Activated T-cell treated with anti-CD3 and anti-CD28 coated beads, Interleukin-2, amount 50 U/mL, for 24 hours (primary cell): ENCODE data around the gene ATP6V1E1.
A peak's percentile ranks its signal among the peaks of the same experiment; 100 is the strongest.
"Not testable (repeated sequence)": the region's sequence is repeated elsewhere in the genome, so short reads cannot be mapped to it uniquely, and the experiment has no call there.

Experiments
- DNase-seq: peaks from one replicate; pipeline ENCODE4 v3.0.0-alpha.2; 2020
- H3K27ac Mint-ChIP-seq: 2 replicates; pipeline ENCODE4 v1.8.0; 2020; ENCODE audit warnings: mild to moderate bottlenecking, mixed read lengths
- H3K27me3 Mint-ChIP-seq: 2 replicates; pipeline ENCODE4 v1.8.0; 2020; ENCODE audit warnings: mixed read lengths
- H3K36me3 Mint-ChIP-seq: 2 replicates; pipeline ENCODE4 v1.8.0; 2020; ENCODE audit warnings: low read depth, mixed read lengths
- H3K4me1 Mint-ChIP-seq: 2 replicates; pipeline ENCODE4 v1.8.0; 2020; ENCODE audit warnings: low read depth, mixed read lengths
- H3K4me3 Mint-ChIP-seq: 2 replicates; pipeline ENCODE4 v1.8.0; 2020; ENCODE audit warnings: mild to moderate bottlenecking, moderate library complexity, mixed read lengths
- H3K9me3 Mint-ChIP-seq: 2 replicates; pipeline ENCODE4 v1.8.0; 2020; ENCODE audit warnings: mixed read lengths

Gene ATP6V1E1

DNA sequence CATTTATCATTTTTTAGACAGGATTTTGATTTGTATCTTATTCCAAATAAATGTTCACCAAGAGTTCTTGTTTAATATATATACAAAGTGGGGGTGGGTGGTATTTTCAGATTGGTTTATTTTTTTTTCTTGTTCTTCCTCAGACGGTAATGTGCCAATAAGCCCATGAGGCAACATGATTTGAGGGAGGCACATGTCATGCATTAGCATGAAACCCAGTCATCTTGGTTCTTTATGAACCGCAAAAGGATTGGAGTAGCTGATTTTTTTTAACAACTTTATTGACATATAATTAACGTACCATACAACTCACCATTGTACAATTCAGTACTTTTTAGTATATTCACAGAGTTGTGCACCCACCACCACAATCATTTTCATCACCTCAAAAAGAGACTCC, 12.7 kb upstream of the ATP6V1E1 start:
- H3K4me3 Mint-ChIP-seq, result peak overlapping the region; percentile 29
- no peaks in the 10 kb centered on the region for H3K27me3 Mint-ChIP-seq
- peaks cover 57% of the 10 kb centered on the region for H3K36me3 Mint-ChIP-seq
- no peaks in the 10 kb centered on the region for H3K9me3 Mint-ChIP-seq
- H3K4me1 Mint-ChIP-seq, result peaks cover 30% of the 10 kb centered on the region
- H3K27ac Mint-ChIP-seq, result peak overlapping the region; percentile 44
- DNase-seq, result no peak

DNA sequence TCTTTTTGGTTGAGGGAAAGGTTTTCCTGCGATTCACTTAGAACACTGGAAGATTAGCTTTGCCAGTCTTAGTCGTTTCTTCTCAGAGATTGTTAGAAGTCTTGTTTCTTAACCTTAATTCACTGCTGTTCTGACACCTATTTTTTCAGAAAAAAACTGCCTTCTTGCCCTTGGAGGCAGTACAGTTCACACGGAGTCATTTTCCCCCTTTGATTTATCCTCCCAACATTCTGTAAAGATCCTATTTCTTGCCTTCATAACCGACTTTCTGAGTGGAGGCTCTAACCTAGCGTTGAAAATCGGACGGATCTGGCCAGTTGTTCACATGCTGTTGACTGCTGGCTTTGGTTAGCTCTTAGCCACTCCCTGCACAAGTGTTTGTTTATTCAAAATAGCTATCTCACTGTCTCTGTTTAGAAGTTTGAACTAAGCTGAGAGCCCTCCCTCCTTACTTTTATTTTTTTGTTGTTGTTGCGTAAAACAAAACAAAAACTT, 10.7 kb upstream of the ATP6V1E1 start:
- Mint-ChIP-seq H3K36me3 (peaks cover 49% of the 10 kb centered on the region), H3K4me1 (peaks cover 29% of the 10 kb centered on the region), H3K9me3 (no peaks in the 10 kb centered on the region), H3K27ac (peak overlapping the region; percentile 97), H3K27me3 (no peaks in the 10 kb centered on the region), H3K4me3 (peak overlapping the region; percentile 87)
- no peak for DNase-seq

DNA sequence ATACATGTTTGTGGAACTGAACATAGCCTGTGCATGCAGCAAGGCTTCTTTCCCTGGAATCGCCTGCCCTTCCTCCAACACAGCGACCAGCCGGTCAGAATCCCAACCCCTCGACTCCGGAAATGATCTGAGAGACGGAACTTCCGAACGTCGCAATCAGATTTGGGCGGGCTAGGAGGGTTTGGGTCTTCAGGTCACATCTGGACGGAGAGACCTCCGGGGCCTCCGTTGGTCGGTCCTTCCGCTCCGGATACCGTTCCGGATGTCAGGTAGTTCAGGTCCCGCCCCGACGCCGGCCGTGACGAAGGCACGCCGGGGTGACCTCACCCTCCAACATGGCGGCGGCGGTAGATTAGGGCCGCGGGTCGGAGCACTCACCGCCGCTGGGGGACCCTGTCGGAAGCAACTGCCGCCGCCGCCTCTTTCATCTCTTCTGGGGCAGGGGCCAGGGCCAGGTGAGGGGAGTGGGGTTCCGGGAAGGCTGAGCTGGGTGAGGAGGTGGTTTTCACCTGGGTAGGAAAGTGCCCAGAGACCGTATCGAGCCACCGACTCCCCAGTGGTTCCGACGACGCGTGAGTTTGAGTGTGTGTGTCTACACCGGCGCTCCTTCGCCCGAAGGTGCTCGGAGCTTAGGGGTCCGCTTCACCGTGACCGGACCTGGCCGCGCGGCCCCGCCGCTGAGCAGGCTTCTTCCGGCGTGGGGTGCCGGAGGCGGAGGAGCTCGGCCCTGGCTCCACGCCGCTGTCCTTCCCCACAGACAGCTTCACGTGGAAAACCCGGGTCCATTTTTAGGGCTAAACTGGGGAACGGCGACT, 10.1 kb upstream of the ATP6V1E1 start, which contains the start of gene BCL2L13:
Gene BCL2L13 (plus strand): TSS at position 326 of the 815 bp plus-strand sequence. CDS start 16,955 bp downstream, outside the sequence.
- H3K27ac Mint-ChIP-seq, result peak within 1 kb of the TSS; percentile 97
- DNase-seq, result peak; percentile 93
- no peaks in the 10 kb centered on the region for H3K9me3 Mint-ChIP-seq
- H3K36me3 Mint-ChIP-seq, result peaks cover 49% of the 10 kb centered on the region
- H3K4me1 Mint-ChIP-seq, result peaks cover 29% of the 10 kb centered on the region
- peak within 1 kb of the TSS; percentile 87 for H3K4me3 Mint-ChIP-seq
- H3K27me3 Mint-ChIP-seq, result no peaks in the 10 kb centered on the region

DNA sequence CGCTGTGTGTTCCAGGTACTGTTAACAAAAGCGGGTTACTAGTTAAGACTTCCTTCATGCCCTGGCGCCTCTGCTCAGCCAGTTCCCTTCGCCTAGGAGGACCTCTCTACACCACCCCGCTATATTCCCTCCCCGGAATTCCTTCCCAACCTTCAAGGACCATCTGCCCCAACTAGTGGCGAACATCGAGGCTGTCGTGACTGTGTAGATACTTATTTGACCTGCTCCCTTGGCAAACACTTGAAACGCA, 9.6 kb upstream of the ATP6V1E1 start:
- no peak for DNase-seq
- Mint-ChIP-seq H3K4me1 (peaks cover 29% of the 10 kb centered on the region), H3K4me3 (peak overlapping the region; percentile 87), H3K9me3 (no peaks in the 10 kb centered on the region), H3K36me3 (peaks cover 47% of the 10 kb centered on the region), H3K27ac (peak overlapping the region; percentile 97), H3K27me3 (no peaks in the 10 kb centered on the region)

DNA sequence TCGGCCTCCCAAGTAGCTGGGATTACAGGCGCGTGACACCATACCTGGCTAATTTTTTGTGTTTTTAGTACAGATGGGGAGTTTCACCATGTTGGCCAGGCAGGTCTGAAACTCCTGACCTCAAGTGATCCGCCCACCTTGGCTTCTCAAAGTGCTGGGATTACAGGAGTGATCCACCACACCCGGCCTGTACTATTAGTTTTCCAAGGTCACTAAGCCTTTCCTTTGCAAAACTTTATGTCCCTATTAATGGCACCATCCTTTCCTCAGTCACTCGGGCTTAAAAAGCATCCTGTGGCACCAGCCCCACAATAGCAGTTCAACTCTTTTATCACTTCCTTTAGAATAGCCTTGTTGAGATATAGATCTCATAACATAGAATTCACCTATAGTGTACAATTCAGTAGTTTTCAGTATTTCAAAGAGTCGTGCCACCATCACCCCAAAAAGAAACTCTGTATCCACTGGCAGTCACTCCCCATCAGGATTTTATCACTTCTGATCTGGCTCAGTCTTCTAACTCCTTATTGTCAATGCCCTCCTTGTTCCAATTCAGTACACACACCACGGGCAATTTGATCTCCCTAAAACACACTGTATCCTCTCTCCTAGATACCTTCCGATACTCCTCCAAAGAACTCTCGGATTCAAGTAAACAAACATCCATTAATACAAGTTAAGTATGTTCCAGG, 9.1 kb upstream of the ATP6V1E1 start:
- H3K36me3 Mint-ChIP-seq, result peaks cover 42% of the 10 kb centered on the region
- peak overlapping the region; percentile 87 for H3K4me3 Mint-ChIP-seq
- no peaks in the 10 kb centered on the region for H3K27me3 Mint-ChIP-seq
- H3K9me3 Mint-ChIP-seq, result no peaks in the 10 kb centered on the region
- peak overlapping the region; percentile 97 for H3K27ac Mint-ChIP-seq
- DNase-seq, result no peak
- peaks cover 25% of the 10 kb centered on the region for H3K4me1 Mint-ChIP-seq

DNA sequence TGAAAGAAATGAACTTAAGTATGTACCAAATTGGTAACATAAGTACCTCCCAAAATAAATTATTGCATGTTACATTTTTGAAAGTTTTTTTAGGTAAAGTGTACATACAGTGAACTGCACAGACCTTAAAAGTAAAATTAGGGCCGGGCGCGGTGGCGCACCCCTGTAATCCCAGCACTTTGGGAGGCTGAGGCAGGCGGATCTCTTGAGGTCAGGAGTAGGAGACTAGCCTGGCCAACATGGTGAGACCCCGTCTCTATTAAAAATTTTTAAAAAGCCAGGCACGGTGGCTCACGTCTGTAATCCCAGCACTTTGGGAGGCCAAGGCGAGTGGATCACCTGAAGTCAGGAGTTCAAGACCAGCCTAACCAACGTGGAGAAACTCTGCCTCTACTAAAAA, 8.3 kb upstream of the ATP6V1E1 start:
- not testable (repeated sequence) for H3K27me3 Mint-ChIP-seq, H3K9me3 Mint-ChIP-seq, H3K27ac Mint-ChIP-seq, DNase-seq, H3K4me3 Mint-ChIP-seq
- peaks cover 35% of the 10 kb centered on the region for H3K36me3 Mint-ChIP-seq
- peaks cover 23% of the 10 kb centered on the region for H3K4me1 Mint-ChIP-seq

DNA sequence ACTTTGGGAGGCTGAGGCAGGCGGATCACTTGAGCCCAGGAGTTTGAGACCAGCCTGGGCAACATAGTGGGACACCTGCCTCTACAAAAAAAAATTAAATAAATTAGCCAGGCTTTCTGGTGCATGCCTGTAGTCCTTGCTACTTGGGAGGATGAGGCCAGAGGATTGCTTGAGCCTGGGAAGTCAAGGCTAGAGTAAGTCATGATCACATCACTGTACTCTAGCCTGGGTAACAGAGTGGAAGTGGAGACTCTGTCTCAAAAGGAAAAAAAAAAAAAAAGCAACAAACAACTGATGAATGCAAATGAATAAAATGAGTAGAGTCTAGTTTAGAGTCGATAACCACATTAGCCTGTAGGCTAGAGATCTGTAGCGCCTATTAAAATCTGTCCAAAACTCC, 6.1 kb upstream of the ATP6V1E1 start:
- H3K4me3 Mint-ChIP-seq, result no peak overlapping the region
- H3K27ac Mint-ChIP-seq, result no peak overlapping the region
- H3K4me1 Mint-ChIP-seq, result peaks cover 11% of the 10 kb centered on the region
- H3K27me3 Mint-ChIP-seq, result no peaks in the 10 kb centered on the region
- no peak for DNase-seq
- H3K36me3 Mint-ChIP-seq, result peaks cover 20% of the 10 kb centered on the region
- no peaks in the 10 kb centered on the region for H3K9me3 Mint-ChIP-seq

DNA sequence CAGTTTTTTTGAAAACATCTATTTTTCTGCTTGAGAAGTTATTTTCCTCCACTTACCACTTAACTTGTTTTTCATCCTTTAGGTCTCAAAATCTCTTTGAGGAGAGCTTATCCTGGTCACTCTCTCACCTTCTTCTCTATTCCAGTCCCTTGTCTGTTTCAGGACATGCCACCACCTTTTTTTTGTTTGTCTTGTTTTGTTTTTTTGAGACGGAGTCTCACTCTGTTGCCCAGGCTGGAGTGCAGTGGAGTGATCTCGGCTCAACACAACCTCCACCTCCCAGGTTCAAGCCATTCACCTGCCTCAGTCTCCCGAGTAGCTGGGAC, 5.4 kb upstream of the ATP6V1E1 start:
- Mint-ChIP-seq H3K36me3 (peaks cover 14% of the 10 kb centered on the region), H3K4me1 (peaks cover 14% of the 10 kb centered on the region), H3K27me3 (no peaks in the 10 kb centered on the region), H3K27ac (no peak overlapping the region), H3K9me3 (no peaks in the 10 kb centered on the region), H3K4me3 (no peak overlapping the region)
- DNase-seq, result no peak

DNA sequence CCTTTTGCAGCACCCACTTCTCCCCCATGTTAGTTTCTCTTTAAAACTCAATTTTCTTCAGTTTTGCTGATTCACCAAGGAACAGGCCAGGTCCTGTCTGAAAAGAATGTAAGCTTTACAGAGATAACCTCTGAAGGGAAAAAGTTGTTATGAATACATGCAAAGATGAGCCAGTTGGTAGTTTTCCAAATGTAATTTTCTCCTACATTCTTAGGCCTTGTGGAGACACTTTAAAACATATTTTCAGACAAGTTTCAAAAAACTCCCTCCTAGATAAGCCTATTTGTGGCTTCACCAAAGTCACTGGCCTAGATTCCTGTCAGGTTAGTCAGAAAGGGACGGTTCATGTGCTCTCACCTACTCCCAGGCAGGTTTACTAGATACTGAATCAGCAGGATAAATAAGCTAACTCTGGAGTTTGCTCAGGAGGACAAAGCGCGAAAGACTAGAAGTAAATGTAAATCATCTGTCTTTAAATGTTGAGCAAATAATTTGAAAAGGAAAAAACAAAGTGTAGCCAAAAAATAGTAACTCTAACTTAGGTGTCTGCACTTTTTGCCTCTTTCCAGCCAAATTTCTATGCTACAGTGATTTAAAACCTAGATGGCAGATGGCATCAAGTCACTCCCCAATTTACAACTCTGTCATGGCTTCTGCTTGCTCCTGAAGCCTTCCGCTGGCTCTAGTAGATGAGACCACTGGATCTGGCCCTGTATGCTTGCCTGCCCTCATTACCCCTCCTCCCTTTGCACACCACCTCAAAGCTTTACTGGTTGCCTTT, 4.9 kb upstream of the ATP6V1E1 start:
- no peak overlapping the region for H3K4me3 Mint-ChIP-seq
- peaks cover 14% of the 10 kb centered on the region for H3K4me1 Mint-ChIP-seq
- peak overlapping the region; percentile 38 for H3K27ac Mint-ChIP-seq
- H3K27me3 Mint-ChIP-seq, result no peaks in the 10 kb centered on the region
- no peak for DNase-seq
- peaks cover 14% of the 10 kb centered on the region for H3K36me3 Mint-ChIP-seq
- H3K9me3 Mint-ChIP-seq, result no peaks in the 10 kb centered on the region

DNA sequence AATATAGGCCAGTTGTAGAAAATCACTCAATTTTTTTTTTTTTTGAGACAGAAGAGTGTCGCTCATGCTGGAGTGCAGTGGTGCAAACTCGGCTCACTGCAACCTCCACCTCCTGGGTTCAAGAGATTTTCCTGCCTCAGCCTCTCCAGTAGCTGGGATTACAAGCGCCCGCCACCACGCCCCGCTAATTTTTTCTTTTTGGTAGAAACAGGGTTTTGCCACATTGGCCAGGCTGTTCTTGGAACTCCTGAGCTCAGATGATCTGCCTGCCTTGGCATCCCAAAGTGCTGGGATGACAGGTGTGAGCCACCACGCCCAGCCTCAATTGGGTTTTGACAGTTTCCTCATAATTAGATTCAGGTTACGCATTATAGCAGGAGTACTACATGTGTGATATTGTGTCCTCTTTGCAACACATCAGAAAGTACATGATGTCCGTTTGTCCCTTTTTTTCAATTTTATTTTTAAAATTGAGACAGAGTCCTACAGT, 2.6 kb upstream of the ATP6V1E1 start:
- peaks cover 18% of the 10 kb centered on the region for H3K36me3 Mint-ChIP-seq
- H3K27me3 Mint-ChIP-seq, result no peaks in the 10 kb centered on the region
- H3K27ac Mint-ChIP-seq, result no peak overlapping the region
- H3K9me3 Mint-ChIP-seq, result no peaks in the 10 kb centered on the region
- H3K4me1 Mint-ChIP-seq, result peaks cover 10% of the 10 kb centered on the region
- DNase-seq, result no peak
- H3K4me3 Mint-ChIP-seq, result no peak overlapping the region

DNA sequence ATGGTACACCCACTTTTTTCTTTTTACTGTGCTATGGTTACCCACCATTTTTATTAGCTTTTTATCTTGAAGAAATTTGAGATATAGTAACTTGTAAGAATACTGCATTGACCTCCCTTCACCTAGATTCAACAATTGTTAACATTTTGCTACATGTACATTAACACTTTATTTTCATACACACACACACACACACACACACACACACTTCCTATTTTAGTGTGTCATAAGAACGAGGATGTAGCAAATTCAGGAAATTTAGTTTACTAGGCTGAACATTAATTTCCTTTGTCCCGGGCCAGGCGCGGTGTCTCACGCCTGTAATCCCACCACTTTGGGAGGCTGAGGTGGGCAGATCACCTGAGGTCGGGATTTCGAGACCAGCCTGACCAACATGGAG, 1.1 kb upstream of the ATP6V1E1 start:
- Mint-ChIP-seq H3K27me3 (no peaks in the 10 kb centered on the region), H3K36me3 (peaks cover 31% of the 10 kb centered on the region), H3K9me3 (no peaks in the 10 kb centered on the region), H3K4me1 (peaks cover 22% of the 10 kb centered on the region), H3K4me3 (peak overlapping the region; percentile 98), H3K27ac (no peak overlapping the region)
- DNase-seq, result no peak

DNA sequence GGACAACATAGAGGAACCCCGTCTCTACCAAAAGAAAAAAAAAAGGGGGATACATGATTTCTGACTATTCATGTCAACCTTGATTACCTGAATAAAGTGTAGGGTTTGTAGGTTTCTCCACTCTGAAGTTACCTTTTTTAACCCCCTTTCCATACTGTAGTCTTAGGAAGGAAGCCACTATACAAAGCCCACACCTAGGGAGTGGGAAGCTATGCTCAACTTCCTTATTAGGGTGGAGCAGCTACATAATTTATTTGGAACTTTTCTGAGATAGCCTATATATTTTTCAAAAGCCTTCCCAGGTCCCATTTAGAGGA, 582 bp upstream of the ATP6V1E1 start:
- no peak for DNase-seq
- peak overlapping the region; percentile 98 for H3K4me3 Mint-ChIP-seq
- H3K4me1 Mint-ChIP-seq, result peaks cover 25% of the 10 kb centered on the region
- peaks cover 33% of the 10 kb centered on the region for H3K36me3 Mint-ChIP-seq
- H3K27ac Mint-ChIP-seq, result peak overlapping the region; percentile 98
- no peaks in the 10 kb centered on the region for H3K27me3 Mint-ChIP-seq
- no peaks in the 10 kb centered on the region for H3K9me3 Mint-ChIP-seq

DNA sequence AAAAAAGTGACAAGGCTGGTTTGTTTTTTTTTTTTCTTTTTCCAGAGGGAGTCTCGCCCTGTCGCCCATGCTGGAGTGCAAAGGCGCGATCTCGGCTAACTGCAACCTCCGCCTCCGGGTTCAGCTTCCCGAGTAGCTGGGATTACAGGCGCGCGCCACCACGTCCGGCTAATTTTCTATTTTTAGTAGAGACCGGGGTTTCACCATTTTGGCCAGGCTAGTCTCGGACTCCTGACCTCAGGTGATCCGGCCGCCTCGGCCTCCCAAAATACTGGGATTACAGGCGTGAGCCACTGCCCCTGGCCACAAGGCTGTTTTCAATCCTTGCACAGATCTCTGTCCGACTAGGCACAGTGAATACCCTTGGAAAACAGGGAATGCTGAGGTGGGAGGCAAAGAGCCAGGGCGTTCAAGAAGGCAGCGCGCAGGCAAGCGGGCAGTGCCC, 566 bp downstream of the ATP6V1E1 start:
- H3K4me1 Mint-ChIP-seq, result peaks cover 33% of the 10 kb centered on the region
- H3K9me3 Mint-ChIP-seq, result no peaks in the 10 kb centered on the region
- peaks cover 44% of the 10 kb centered on the region for H3K36me3 Mint-ChIP-seq
- H3K27me3 Mint-ChIP-seq, result no peaks in the 10 kb centered on the region
- peak overlapping the region; percentile 98 for H3K27ac Mint-ChIP-seq
- peak overlapping the region; percentile 98 for H3K4me3 Mint-ChIP-seq
- no peak for DNase-seq

DNA sequence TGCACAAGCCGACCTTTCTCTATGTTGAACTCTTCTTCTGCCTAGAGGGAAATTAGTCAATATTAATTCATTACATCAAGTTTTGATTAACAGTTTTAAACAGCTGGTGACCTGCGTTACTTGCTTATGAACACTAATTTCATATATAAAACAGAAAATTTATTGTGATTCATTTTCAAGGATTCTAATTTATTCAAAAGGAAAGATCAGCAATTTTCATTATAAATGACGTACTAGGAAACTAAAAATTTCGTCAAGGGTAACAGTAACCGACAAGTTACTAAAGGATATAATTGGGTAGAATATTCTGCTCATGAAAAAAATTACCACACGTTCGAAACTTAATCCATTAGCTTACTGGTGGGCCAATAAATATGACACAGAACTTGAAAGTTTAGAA, 15.3 kb downstream of the ATP6V1E1 start:
- no peak overlapping the region for H3K4me3 Mint-ChIP-seq
- H3K27me3 Mint-ChIP-seq, result no peaks in the 10 kb centered on the region
- H3K36me3 Mint-ChIP-seq, result peaks cover 71% of the 10 kb centered on the region
- no peak overlapping the region for H3K27ac Mint-ChIP-seq
- H3K4me1 Mint-ChIP-seq, result peaks cover 3% of the 10 kb centered on the region
- no peak for DNase-seq
- H3K9me3 Mint-ChIP-seq, result no peaks in the 10 kb centered on the region
